GM12878 (cell line): ENCODE measurements around the gene NUMA1. TPM values are rescaled to one million over a fixed set of nuclear protein-coding genes. Genes with fewer than 3 reads are reported as not detected.

ENCODE experiments used
- ATAC-seq: fragments of 200-7000 bp; cut with Tn5 transposase; 3 replicates; pipeline ENCODE4 v1.9.1; 2020; ENCODE audit warnings: mild to moderate bottlenecking, moderate library complexity
- BruUV-seq: library from RNA; stranded (reverse); fragments of 400-500 nt; replicated peaks from 2 replicates; lab custom pipeline; 2021; lab: Mats Ljungman, UMichigan
- CTCF ChIA-PET: fragments of 300-600 bp; sonication (Branson Sonifier 250); formaldehyde crosslinking; extraction: SDS; loops from one replicate; lab custom pipeline; 2021; ENCODE audit warnings: inconsistent platforms; lab: Yijun Ruan, JAX
- POLR2A ChIA-PET: fragments of 350-600 bp; formaldehyde crosslinking; extraction: SDS; loops from one replicate; lab custom pipeline; 2021; ENCODE audit warnings: inconsistent platforms; lab: Charles Lee
- RAD21 ChIA-PET: fragments of 300-600 bp; sonication (Branson Sonifier 250); formaldehyde crosslinking; loops from one replicate; lab custom pipeline; 2023; ENCODE audit warnings: antibody characterized with exemption; ENCODE audit not compliant: unreplicated experiment; lab: Charles Lee
- SMC1A ChIA-PET: fragments of 300-600 bp; sonication (Branson Sonifier 250); formaldehyde crosslinking; loops from one replicate; lab custom pipeline; 2023; ENCODE audit not compliant: unreplicated experiment, uncharacterized antibody; lab: Charles Lee
- DNase-seq: peaks from one replicate; pipeline ENCODE4 v3.0.0-alpha.2; 2011; ENCODE audit warnings: low read depth, low spot score
- FAIRE-seq: peaks from 3 replicates; lab custom pipeline; 2011; peaks lifted over from hg19 to GRCh38; lab: Jason Lieb, UNC
- H2AFZ ChIP-seq: 2 replicates; pipeline ENCODE4 v1.6.0; 2011; ENCODE audit warnings: low read depth, low read length, control low read depth; ENCODE audit not compliant: control insufficient read depth
- H3K27ac ChIP-seq: 2 replicates; pipeline ENCODE4 v1.5.1; 2011; ENCODE audit warnings: control low read depth; ENCODE audit not compliant: control insufficient read depth, insufficient read depth
- H3K27me3 ChIP-seq, 2 experiments: replicated peaks in 1 of 2; 2 replicates each; pipeline versions ENCODE4 v1.6.0 to v1.6.1; 2011; ENCODE audit warnings: low read length in 1 of 2; ENCODE audit not compliant: control insufficient read depth in 2 of 2, insufficient read depth in 2 of 2
- H3K36me3 ChIP-seq, 2 experiments: 2 replicates each; pipeline ENCODE4 v1.5.1; 2011; ENCODE audit warnings: low read length in 1 of 2; ENCODE audit not compliant: control insufficient read depth in 2 of 2, insufficient read depth in 2 of 2
- H3K4me1 ChIP-seq: 2 replicates; pipeline ENCODE4 v1.6.1; 2011; ENCODE audit warnings: mild to moderate bottlenecking, low read length, moderate library complexity, mixed read lengths; ENCODE audit not compliant: control insufficient read depth, insufficient read depth
- H3K4me2 ChIP-seq: 2 replicates; pipeline ENCODE4 v1.6.0; 2011; ENCODE audit warnings: control low read depth; ENCODE audit not compliant: control insufficient read depth, insufficient read depth
- H3K4me3 ChIP-seq: fragments of 200-600 bp; sonication (generic); 2 replicates; pipeline ENCODE4 v1.5.1; 2016
- H3K79me2 ChIP-seq: 2 replicates; pipeline ENCODE4 v1.6.0; 2011; ENCODE audit warnings: low read length; ENCODE audit not compliant: control insufficient read depth, insufficient read depth
- H3K9ac ChIP-seq: 2 replicates; pipeline ENCODE4 v1.8.0; 2011; ENCODE audit warnings: low read length, control low read depth, mixed read lengths; ENCODE audit not compliant: control insufficient read depth, insufficient read depth
- H3K9me3 ChIP-seq: replicated peaks from 3 replicates; pipeline ENCODE4 v1.5.1; 2011; ENCODE audit warnings: mild to moderate bottlenecking, low read length; ENCODE audit not compliant: control insufficient read depth, insufficient read depth
- H4K20me1 ChIP-seq: 2 replicates; pipeline ENCODE4 v1.6.0; 2011; ENCODE audit not compliant: control insufficient read depth, insufficient read depth
- CBX3 ChIP-seq: fragments of 200-600 bp; sonication (generic); IDR thresholded peaks from 2 replicates; pipeline ENCODE4 v1.6.1; 2016; ENCODE audit warnings: low read depth, borderline replicate concordance
- DPF2 ChIP-seq: fragments of 450-650 bp; IDR thresholded peaks from 2 replicates; pipeline ENCODE4 v1.6.1; 2017; ENCODE audit warnings: mild to moderate bottlenecking
- EED ChIP-seq: sonication (generic); IDR thresholded peaks from 2 replicates; pipeline ENCODE4 v1.6.1; 2016; ENCODE audit warnings: antibody characterized with exemption, low read depth
- EGR1 ChIP-seq, 2 experiments: IDR thresholded peaks; 1 replicate in 1 of 2; 2 replicates in 1 of 2; pipeline ENCODE4 v1.6.1; 2011 to 2012; ENCODE audit warnings: low read depth in 2 of 2, low read length in 2 of 2, borderline replicate concordance in 1 of 2, mild to moderate bottlenecking in 1 of 2, moderate library complexity in 1 of 2
- GABPA ChIP-seq: IDR thresholded peaks from 2 replicates; pipeline ENCODE4 v1.6.1; 2014; ENCODE audit warnings: antibody characterized with exemption, low read depth, mild to moderate bottlenecking, inconsistent platforms
- NR2F1 ChIP-seq: fragments of 450-650 bp; conservative IDR thresholded peaks from 2 replicates; pipeline ENCODE4 v1.6.1; 2017; ENCODE audit warnings: mild to moderate bottlenecking
- POLR2A ChIP-seq: IDR thresholded peaks from 2 replicates; pipeline ENCODE4 v1.6.1; 2011; ENCODE audit warnings: low read depth, mild to moderate bottlenecking, low read length
- RUNX3 ChIP-seq: IDR thresholded peaks from 2 replicates; pipeline ENCODE4 v1.6.1; 2012; ENCODE audit warnings: low read length, inconsistent platforms
- SPI1 ChIP-seq: IDR thresholded peaks from 2 replicates; pipeline ENCODE4 v1.6.1; 2011; ENCODE audit warnings: low read depth, mild to moderate bottlenecking, low read length, moderate library complexity, borderline replicate concordance; ENCODE audit not compliant: insufficient read depth
- SUZ12 ChIP-seq: fragments of 200-600 bp; sonication (generic); IDR thresholded peaks from one replicate; pipeline ENCODE4 v1.6.1; 2018; ENCODE audit warnings: antibody characterized with exemption, mild to moderate bottlenecking; ENCODE audit not compliant: unreplicated experiment
- ZNF274 ChIP-seq: IDR thresholded peaks from one replicate; pipeline ENCODE4 v1.8.0; 2011; ENCODE audit not compliant: insufficient read length, insufficient read depth
- ZNF622 ChIP-seq: fragments of 450-650 bp; IDR thresholded peaks from 2 replicates; pipeline ENCODE4 v1.6.1; 2017; ENCODE audit warnings: mild to moderate bottlenecking, inconsistent platforms
- ZNF687 ChIP-seq: fragments of 450-650 bp; IDR thresholded peaks from 2 replicates; pipeline ENCODE4 v1.6.1; 2017; ENCODE audit warnings: mild to moderate bottlenecking, moderate library complexity
- WGBS: methylation state at CpG from one replicate; pipeline ENCODE4 v1.1.6; 2016; ENCODE audit warnings: low lambda C conversion rate; ENCODE audit not compliant: insufficient replicate concordance, insufficient coverage; ENCODE audit errors: missing lambda C conversion rate; 5-methylcytosine and 5-hydroxymethylcytosine counted together
- in situ Hi-C: fragments of 300-500 bp; cut with MboI; formaldehyde crosslinking; loops from 9 replicates; pipeline ENCODE4 v1.14.3; 2018; ENCODE audit warnings: mixed read lengths
- intact Hi-C: fragments of 100-400 bp; cut with micrococcal nuclease; formaldehyde crosslinking; loops from one replicate; pipeline ENCODE4 v1.14.2; 2022; ENCODE audit not compliant: unreplicated experiment
- polyA plus RNA-seq, 11 experiments: library from polyadenylated mRNA; depleted of rRNA in 4 of 11; unstranded in 6 of 11; stranded (reverse) in 5 of 11; fragments of >200 nt; fragmentation: Nextera tagmentation in 4 of 11; fragmentation: Illumina TruSeq in 1 of 11; extraction: Ambion mirVana in 4 of 11; extraction: Trizol in 1 of 11; gene quantifications; 1 replicate in 1 of 11; 2 replicates in 10 of 11; pipeline versions ENCODE4 v1.2.1 to v1.2.3, GENCODE V29; 2011 to 2016; ENCODE audit warnings: inconsistent platforms in 2 of 11, missing spikeins in 2 of 11, low read depth in 1 of 11
- total RNA-seq, 4 experiments: library from RNA; depleted of rRNA in 3 of 4; stranded (reverse); fragments of >200 nt in 3 of 4; fragmentation: Illumina TruSeq in 1 of 4; extraction: Trizol in 1 of 4; gene quantifications; 2 replicates each; pipeline versions ENCODE4 v1.2.1 to v1.2.3, GENCODE V29; 2013 to 2021

Gene NUMA1
- total and polyA plus RNA-seq, 10 of the 15 experiments (the other 5 are each of a cell fraction or from before 2014, with no cell fraction given): 5.5 to 111 (median 61.0) TPM

- FAIRE-seq (no peak), ATAC-seq (no peak), DNase-seq (no peak)
- in situ Hi-C loops (no loop called here), intact Hi-C loops (no loop called here)
- H3K27me3 ChIP-seq: no peaks in the 10 kb centered on the region
- H3K4me1 ChIP-seq: peaks cover 27% of the 10 kb centered on the region
- WGBS: 68% methylated on average over 7 of the region's 7 CpGs
- H4K20me1 ChIP-seq: no peaks in the 10 kb centered on the region
- peak overlapping the region; percentile 59; the same call in 1 of the 2 replicates for H3K4me3 ChIP-seq
- SMC1A ChIA-PET: interaction anchor here (0.8 to 8.0 kb wide), 3 partner anchors 11 to 31 kb away, joined by 3 to 48 read pairs (median 3); no protein-coding TSS in a partner anchor
- no peaks in the 10 kb centered on the region; a peak in 2 of 4 replicates for H3K36me3 ChIP-seq
- peak overlapping the region; percentile 63 for H3K27ac ChIP-seq
- CTCF ChIA-PET: interaction anchor here (0.7 to 2.9 kb wide), 5 partner anchors 16 to 85 kb away, joined by 3 to 16 read pairs (median 3); no protein-coding TSS in a partner anchor
- POLR2A ChIA-PET: interaction anchor here (0.7 to 2.8 kb wide), 6 partner anchors 9 to 31 kb away, joined by 3 to 16 read pairs (median 4); no protein-coding TSS in a partner anchor
- peaks cover 65% of the 10 kb centered on the region for H3K79me2 ChIP-seq
- TF ChIP-seq GABPA (no peak), CBX3 (no peak), SPI1 (no peak), ZNF622 (no peak), SUZ12 (no peak)
- H3K9me3 ChIP-seq: no peaks in the 10 kb centered on the region
- H3K4me2 ChIP-seq: peak overlapping the region; percentile 56
- RAD21 ChIA-PET: interaction anchor here (1.3 to 7.8 kb wide), 4 partner anchors 31 to 360 kb away, joined by 3 to 46 read pairs (median 5); no protein-coding TSS in a partner anchor
- no peak overlapping the region for H2AFZ ChIP-seq
- H3K9ac ChIP-seq: peak overlapping the region; percentile 41
- no TSS peak for BruUV-seq
These were observed 9.9 kb downstream of the NUMA1 start for GRCh38 chr11:72070491-72070890.

GRCh38 chr11:72069787-72070251, 10.5 kb downstream of the NUMA1 start:
- POLR2A ChIA-PET: interaction anchor here (0.5 to 2.2 kb wide), 9 partner anchors 8 to 49 kb away, joined by 3 to 9 read pairs (median 5); no protein-coding TSS in a partner anchor
- no peak for DNase-seq
- H4K20me1 ChIP-seq: no peaks in the 10 kb centered on the region
- peaks cover 27% of the 10 kb centered on the region for H3K4me1 ChIP-seq
- BruUV-seq: no TSS peak
- H3K79me2 ChIP-seq: peaks cover 59% of the 10 kb centered on the region
- RAD21 ChIA-PET: interaction anchor here (1.4 to 7.8 kb wide), 4 partner anchors 21 to 361 kb away, joined by 3 to 46 read pairs (median 6); no protein-coding TSS in a partner anchor
- H3K27ac ChIP-seq: peak overlapping the region; percentile 63
- CTCF ChIA-PET: interaction anchor here (1.0 to 2.9 kb wide), 7 partner anchors 9 to 84 kb away, joined by 3 to 16 read pairs (median 3); no protein-coding TSS in a partner anchor
- peak overlapping the region; percentile 41 for H3K9ac ChIP-seq
- WGBS: 13% methylated on average over 2 of the region's 2 CpGs
- ATAC-seq: peak; percentile 92
- peak; percentile 52 for FAIRE-seq
- H3K36me3 ChIP-seq: no peaks in the 10 kb centered on the region; a peak in 2 of 4 replicates
- SMC1A ChIA-PET: interaction anchor here (1.8 to 8.0 kb wide), 6 partner anchors 8 to 39 kb away, joined by 6 to 48 read pairs (median 13); no protein-coding TSS in a partner anchor
- H3K9me3 ChIP-seq: no peaks in the 10 kb centered on the region
- H3K4me2 ChIP-seq: peak overlapping the region; percentile 56
- H3K4me3 ChIP-seq: peak overlapping the region; percentile 59; the same call in 1 of the 2 replicates
- H3K27me3 ChIP-seq: no peaks in the 10 kb centered on the region
- intact Hi-C loops: no loop called here
- peak overlapping the region; percentile 20 for H2AFZ ChIP-seq
- in situ Hi-C loops: no loop called here
- 0 out of 2 replicates have a peak, but pooled peaks have one; percentile 7 for TF ChIP-seq DPF2
- TF ChIP-seq ZNF274: no peak
- peak; percentile 33; the same call in 1 of the 2 replicates for TF ChIP-seq EED
- peak; percentile 71 for TF ChIP-seq ZNF687
- TF ChIP-seq NR2F1: peak; percentile 63; the same call in 1 of the 2 replicates
- TF ChIP-seq POLR2A: no peak
- TF ChIP-seq RUNX3: peak; percentile 41
- no peak for TF ChIP-seq EGR1 (IDR thresholded peaks at IDR 0.05; ENCODE audit: borderline replicate concordance in 1 of 2, low read depth in 2 of 2, low read length in 2 of 2)
